Fibroblast of mammary gland (primary cell): ENCODE results near the gene ARGFX.

ENCODE experiments used
- DNase-seq: peaks from one replicate; pipeline ENCODE4 v3.0.0-alpha.2; 2010; ENCODE audit warnings: low read depth
- H3K4me3 ChIP-seq: 2 replicates; pipeline ENCODE4 v1.5.1; 2011; ENCODE audit warnings: low read depth, mild to moderate bottlenecking, low read length, moderate library complexity; ENCODE audit not compliant: control insufficient read depth
- CTCF ChIP-seq: conservative IDR thresholded peaks from 2 replicates; pipeline ENCODE4 v1.5.1; 2011; ENCODE audit warnings: low read depth, low read length, inconsistent platforms; ENCODE audit not compliant: control insufficient read depth, insufficient read depth

The ARGFX gene

GRCh38 chr3:121545049-121545573, 22.6 kb upstream of the ARGFX start:
- DNase-seq = peak; percentile 15
- no peak for TF ChIP-seq CTCF
- peak overlapping the region; percentile 73 for H3K4me3 ChIP-seq

- peak; percentile 95 for DNase-seq
- TF ChIP-seq CTCF = no peak
- H3K4me3 ChIP-seq = peak within 1 kb of the TSS; percentile 73
These were observed 21.9 kb upstream of the ARGFX start, which contains the start of gene POLQ for GRCh38 chr3:121545574-121546455. POLQ (minus strand) TSS chr3:121545988; CDS start chr3:121545877, 111 bp downstream.

GRCh38 chr3:121552379-121552778, 15.4 kb upstream of the ARGFX start:
- DNase-seq = no peak
- no peak for TF ChIP-seq CTCF
- no peak overlapping the region for H3K4me3 ChIP-seq

- no peak for DNase-seq
- no peak overlapping the region for H3K4me3 ChIP-seq
- TF ChIP-seq CTCF = no peak
These were observed 15.0 kb upstream of the ARGFX start for GRCh38 chr3:121552797-121553196.

GRCh38 chr3:121557426-121557934, 10.3 kb upstream of the ARGFX start:
- no peak for TF ChIP-seq CTCF
- DNase-seq = no peak
- no peak overlapping the region for H3K4me3 ChIP-seq

- H3K4me3 ChIP-seq = no peak overlapping the region
- TF ChIP-seq CTCF = no peak
- DNase-seq = no peak
These were observed 5.6 kb upstream of the ARGFX start for GRCh38 chr3:121562148-121562547.
